HFF-Myc (cell line): ENCODE results near the gene NELFA.

ENCODE experiments used
- DNase-seq: peaks from one replicate; pipeline ENCODE4 v3.0.0-alpha.2; 2011; ENCODE audit warnings: low read depth; ENCODE audit errors: extremely low read depth
- H3K4me3 ChIP-seq: replicated peaks from 2 replicates; pipeline ENCODE4 v1.5.1; 2011; ENCODE audit warnings: low read depth, mild to moderate bottlenecking, control low read depth, low read length
- CTCF ChIP-seq: IDR thresholded peaks from 2 replicates; pipeline ENCODE4 v1.5.1; 2012; ENCODE audit warnings: mild to moderate bottlenecking, low read depth, low read length, control low read depth; ENCODE audit errors: missing control alignments

Gene NELFA

GRCh38 chr4:1940566-1940965 lies 68.2 kb downstream of the NELFA start:
- no peak overlapping the region for H3K4me3 ChIP-seq
- no peak for TF ChIP-seq CTCF
- DNase-seq = no peak

GRCh38 chr4:1939664-1940509 lies 68.9 kb downstream of the NELFA start:
- no peak for TF ChIP-seq CTCF

GRCh38 chr4:1938027-1938426 lies 70.7 kb downstream of the NELFA start:
- TF ChIP-seq CTCF = no peak

More at GRCh38 chr4:1939664-1940509, 68.9 kb downstream of the NELFA start:
- peak; percentile 86 for DNase-seq
- H3K4me3 ChIP-seq = no peak overlapping the region

GRCh38 chr4:1937550-1937949 lies 71.2 kb downstream of the NELFA start:
- TF ChIP-seq CTCF = no peak
- H3K4me3 ChIP-seq = no peak overlapping the region
- no peak for DNase-seq

More at GRCh38 chr4:1938027-1938426, 70.7 kb downstream of the NELFA start:
- DNase-seq = no peak
- no peak overlapping the region for H3K4me3 ChIP-seq

GRCh38 chr4:1933700-1934099 lies 75.1 kb downstream of the NELFA start:
- no peak for TF ChIP-seq CTCF
- no peak for DNase-seq

GRCh38 chr4:1932736-1933135 lies 76.0 kb downstream of the NELFA start:
- no peak for DNase-seq
- H3K4me3 ChIP-seq = no peak overlapping the region
- no peak for TF ChIP-seq CTCF

More at GRCh38 chr4:1933700-1934099, 75.1 kb downstream of the NELFA start:
- H3K4me3 ChIP-seq = no peak overlapping the region
